Stomach (tissue), 9 donors: ENCODE data around the gene SUZ12. TPM values are rescaled to one million over a fixed set of nuclear protein-coding genes. Genes with fewer than 3 reads are reported as not detected.
A peak's percentile ranks its signal among the peaks of the same experiment; 100 is the strongest.
"Not testable (repeated sequence)": the region's sequence is repeated elsewhere in the genome, so short reads cannot be mapped to it uniquely, and the experiment has no call there.

Source experiments
- DNase-seq, 2 donors: peaks; one replicate each; pipeline versions ENCODE4 v3.0.0 to v3.0.0-alpha.2; 2013 to 2019
- H3K27ac ChIP-seq, 5 donors: fragments of 200-600 bp in 4 of 5; sonication (generic) in 4 of 5; one replicate each; pipeline ENCODE4 v1.5.1; 2013 to 2019; ENCODE audit warnings: mild to moderate bottlenecking in 1 of 5, moderate library complexity in 1 of 5
- H3K27me3 ChIP-seq, 3 donors: fragments of 200-600 bp; sonication (generic); one replicate each; pipeline ENCODE4 v1.5.1; 2017 to 2019; ENCODE audit warnings: mixed run types in 1 of 3
- H3K36me3 ChIP-seq, 4 donors: fragments of 200-600 bp; sonication (generic); 1 replicate in 3 of 4; 2 replicates in 1 of 4; pipeline ENCODE4 v1.5.1; 2016 to 2019
- H3K4me1 ChIP-seq, 4 donors: fragments of 200-600 bp; sonication (generic); one replicate each; pipeline ENCODE4 v1.5.1; 2016 to 2019
- H3K4me3 ChIP-seq, 4 donors: fragments of 200-600 bp; sonication (generic) in 3 of 4; one replicate each; pipeline ENCODE4 v1.5.1; 2016 to 2019; ENCODE audit warnings: mild to moderate bottlenecking in 1 of 4
- H3K9me3 ChIP-seq, 4 donors: fragments of 200-600 bp; sonication (generic); one replicate each; pipeline ENCODE4 v1.5.1; 2016 to 2019
- EP300 ChIP-seq: sonication (generic); formaldehyde crosslinking; IDR thresholded peaks from one replicate; pipeline ENCODE4 v1.6.1; 2017; ENCODE audit warnings: antibody characterized with exemption
- POLR2A ChIP-seq, 4 donors: fragments of 450-650 bp; IDR thresholded peaks; one replicate each; pipeline ENCODE4 v1.6.1; 2016; ENCODE audit warnings: antibody characterized with exemption in 4 of 4, control low read depth in 2 of 4, mild to moderate bottlenecking in 1 of 4, moderate library complexity in 1 of 4
- POLR2AphosphoS5 ChIP-seq, 3 donors: sonication (generic); formaldehyde crosslinking; IDR thresholded peaks; one replicate each; pipeline ENCODE4 v1.6.1; 2016; ENCODE audit warnings: antibody characterized with exemption in 3 of 3
- WGBS, 5 donors: extraction: QIAGEN DNeasy Blood & Tissue Kit in 3 of 5; methylation state at CpG; one replicate each; pipeline versions ENCODE4 v1.1.5 to v1.1.7; 2013 to 2018; 5-methylcytosine and 5-hydroxymethylcytosine counted together
- intact Hi-C: fragments of 100-400 bp; cut with DNase I; formaldehyde crosslinking; loops from one replicate; pipeline ENCODE4 v1.15.1; 2023; ENCODE audit warnings: low total_unique reads
- polyA plus RNA-seq, 3 donors: library from polyadenylated mRNA; stranded (reverse); fragments of 200-250 nt; gene quantifications; one replicate each; pipeline ENCODE4 v1.2.3, GENCODE V29; 2013
- total RNA-seq, 5 donors: library from RNA; depleted of rRNA; stranded (reverse); fragments of >200 nt; gene quantifications; one replicate each; pipeline versions ENCODE4 v1.1.0 to v1.2.3, GENCODE V29; 2014 to 2016
- TF ChIP-seq, protein P1 (sequence below), 7 experiments: fragments of 450-650 bp in 4 of 7; fragments of 200-600 bp in 3 of 7; sonication (generic) in 3 of 7; IDR thresholded peaks; one replicate each; pipeline ENCODE4 v1.5.1; 2016 to 2019; ENCODE audit warnings: antibody characterized with exemption in 7 of 7, control low read depth in 2 of 7, mild to moderate bottlenecking in 1 of 7
- donor health status: healthy with polysubstance abuse.
- donor health status: Bipolar disorder and iron deficiency.
- donor health status: healthy.

SUZ12 gene
- total and polyA plus RNA-seq, 8 donors: 5.5 to 53.7 (median 11.1) TPM

GRCh38 chr17:31916491-31917064, 20.2 kb upstream of the SUZ12 start:
- Histone ChIP-seq H3K4me3 (peak overlapping the region; percentile 22 to 43 (median 26)), H3K36me3 (no peaks in the 10 kb centered on the region), H3K27ac (no peak overlapping the region), H3K27me3 (peaks cover 0 to 42% (median 19%) of the 10 kb centered on the region in 3 donors), H3K9me3 (no peaks in the 10 kb centered on the region), H3K4me1 (peaks cover 4 to 10% (median 8%) of the 10 kb centered on the region in 4 donors)
- peak in 1 of 2 donors; percentile 33 for DNase-seq
- no peak for TF ChIP-seq POLR2AphosphoS5 (IDR thresholded peaks at IDR 0.05)
- TF ChIP-seq, protein P1, sequence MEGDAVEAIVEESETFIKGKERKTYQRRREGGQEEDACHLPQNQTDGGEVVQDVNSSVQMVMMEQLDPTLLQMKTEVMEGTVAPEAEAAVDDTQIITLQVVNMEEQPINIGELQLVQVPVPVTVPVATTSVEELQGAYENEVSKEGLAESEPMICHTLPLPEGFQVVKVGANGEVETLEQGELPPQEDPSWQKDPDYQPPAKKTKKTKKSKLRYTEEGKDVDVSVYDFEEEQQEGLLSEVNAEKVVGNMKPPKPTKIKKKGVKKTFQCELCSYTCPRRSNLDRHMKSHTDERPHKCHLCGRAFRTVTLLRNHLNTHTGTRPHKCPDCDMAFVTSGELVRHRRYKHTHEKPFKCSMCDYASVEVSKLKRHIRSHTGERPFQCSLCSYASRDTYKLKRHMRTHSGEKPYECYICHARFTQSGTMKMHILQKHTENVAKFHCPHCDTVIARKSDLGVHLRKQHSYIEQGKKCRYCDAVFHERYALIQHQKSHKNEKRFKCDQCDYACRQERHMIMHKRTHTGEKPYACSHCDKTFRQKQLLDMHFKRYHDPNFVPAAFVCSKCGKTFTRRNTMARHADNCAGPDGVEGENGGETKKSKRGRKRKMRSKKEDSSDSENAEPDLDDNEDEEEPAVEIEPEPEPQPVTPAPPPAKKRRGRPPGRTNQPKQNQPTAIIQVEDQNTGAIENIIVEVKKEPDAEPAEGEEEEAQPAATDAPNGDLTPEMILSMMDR (IDR thresholded peaks at IDR 0.05): no peak
- intact Hi-C loops: no loop called here
- 49 to 58% (median 55%) methylated on average over 34 to 36 of the region's 36 CpGs for WGBS, 5 donors

DNA sequence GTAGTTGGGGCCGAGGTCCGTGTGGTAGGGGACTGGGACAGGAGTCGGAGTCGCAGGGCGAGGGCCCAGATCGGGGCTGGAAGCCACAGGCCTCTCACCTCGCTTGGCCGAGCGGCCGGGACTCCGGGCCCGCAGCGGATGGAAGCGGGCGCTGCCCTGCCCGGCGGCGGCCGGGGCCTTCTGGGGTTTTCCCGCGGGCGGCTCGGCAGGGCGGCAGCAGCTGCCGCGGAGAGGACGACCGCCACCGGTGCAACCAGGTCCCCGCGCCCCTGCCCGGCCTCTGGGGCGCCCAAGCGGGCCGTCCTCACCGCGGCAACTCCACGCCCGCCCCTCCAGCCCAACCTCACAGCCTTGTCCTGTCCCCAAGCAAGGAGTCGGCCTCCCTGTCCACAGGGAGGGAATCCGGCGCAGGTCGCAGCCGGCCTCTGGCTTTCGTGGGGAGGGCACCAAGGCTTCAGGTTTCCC, 19.7 kb upstream of the SUZ12 start:
- peak; percentile 28 to 50 for DNase-seq
- intact Hi-C loops: no loop called here
- peaks cover 0 to 42% (median 19%) of the 10 kb centered on the region in 3 donors for H3K27me3 ChIP-seq
- no peaks in the 10 kb centered on the region for H3K9me3 ChIP-seq
- no peak for TF ChIP-seq EP300
- TF ChIP-seq POLR2AphosphoS5 (IDR thresholded peaks at IDR 0.05): no peak
- TF ChIP-seq, protein P1 (IDR thresholded peaks at IDR 0.05): no peak
- TF ChIP-seq POLR2A (IDR thresholded peaks at IDR 0.05): no peak
- H3K27ac ChIP-seq: no peak overlapping the region
- peaks cover 4 to 10% (median 8%) of the 10 kb centered on the region in 4 donors for H3K4me1 ChIP-seq
- H3K4me3 ChIP-seq: peak overlapping the region; percentile 22 to 43 (median 26)
- H3K36me3 ChIP-seq: no peaks in the 10 kb centered on the region
- 8 to 27% (median 18%) methylated on average over 11 to 45 of the region's 45 CpGs for WGBS, 5 donors

GRCh38 chr17:31917721-31918120, 19.1 kb upstream of the SUZ12 start:
- peaks cover 0 to 42% (median 19%) of the 10 kb centered on the region in 3 donors for H3K27me3 ChIP-seq
- H3K36me3 ChIP-seq, H3K9me3 ChIP-seq, H3K27ac ChIP-seq, intact Hi-C loops, H3K4me3 ChIP-seq, DNase-seq: not testable (repeated sequence)
- WGBS, 5 donors: 91 to 97% (median 96%) methylated on average over 13 of the region's 13 CpGs
- peaks cover 4 to 10% (median 8%) of the 10 kb centered on the region in 4 donors for H3K4me1 ChIP-seq

DNA sequence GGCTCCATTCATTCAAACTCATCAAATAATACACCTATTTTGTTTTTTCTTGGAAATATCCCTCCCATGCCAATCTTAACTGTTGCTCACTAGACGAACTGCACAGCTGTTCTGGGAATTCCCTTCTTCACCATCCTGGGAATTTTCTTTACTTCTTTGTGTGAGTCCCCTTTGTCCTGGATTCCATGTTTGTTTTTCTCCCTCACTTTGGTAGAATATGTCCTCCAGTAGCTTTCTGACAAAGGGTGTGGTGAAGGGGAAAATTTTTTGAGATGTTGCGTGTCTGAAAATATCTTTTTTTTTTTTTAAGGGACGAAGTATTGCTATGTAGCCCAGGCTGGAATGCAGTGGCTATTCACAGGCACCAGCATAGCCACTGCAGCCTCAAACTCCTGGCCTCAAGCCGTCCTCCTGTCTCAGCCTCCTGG, 18.1 kb upstream of the SUZ12 start:
- WGBS, 5 donors: 59 to 73% (median 65%) methylated on average over 4 of the region's 4 CpGs
- intact Hi-C loops: no loop called here
- H3K4me3 ChIP-seq: no peak overlapping the region
- H3K36me3 ChIP-seq: no peaks in the 10 kb centered on the region
- DNase-seq: no peak
- H3K9me3 ChIP-seq: no peaks in the 10 kb centered on the region
- TF ChIP-seq, protein P1 (IDR thresholded peaks at IDR 0.05): no peak
- TF ChIP-seq POLR2AphosphoS5 (IDR thresholded peaks at IDR 0.05) (no peak), POLR2A (IDR thresholded peaks at IDR 0.05) (no peak), EP300 (no peak)
- H3K27me3 ChIP-seq: peaks cover 0 to 42% (median 19%) of the 10 kb centered on the region in 3 donors
- H3K4me1 ChIP-seq: peaks cover 4 to 10% (median 8%) of the 10 kb centered on the region in 4 donors
- H3K27ac ChIP-seq: no peak overlapping the region
